Activated CD4-positive, CD25-positive, alpha-beta regulatory T cell treated with anti-CD3 and anti-CD28 coated beads, Interleukin-2, amount 50 U/mL, for 16 hours (primary cell): ENCODE measurements around the gene TMC4.
A peak's percentile ranks its signal among the peaks of the same experiment; 100 is the strongest.

Source experiments
- DNase-seq: peaks from one replicate; pipeline ENCODE4 v3.0.0-alpha.2; 2020; ENCODE audit warnings: low read depth, low spot score

Gene TMC4

GRCh38 chr19:54133312-54133956 is 39.5 kb downstream of the TMC4 start:
- no peak for DNase-seq

- DNase-seq: no peak
These were observed 43.4 kb downstream of the TMC4 start for GRCh38 chr19:54129617-54129996.

- DNase-seq: no peak
These were observed 44.0 kb downstream of the TMC4 start for GRCh38 chr19:54128796-54129616.

- no peak for DNase-seq
These were observed 44.6 kb downstream of the TMC4 start for GRCh38 chr19:54128441-54128725.

- no peak for DNase-seq
These were observed 45.1 kb downstream of the TMC4 start for GRCh38 chr19:54127688-54128440.

- no peak for DNase-seq
These were observed 47.2 kb downstream of the TMC4 start for GRCh38 chr19:54125713-54126112.

GRCh38 chr19:54124393-54124792 is 48.6 kb downstream of the TMC4 start:
- no peak for DNase-seq

- DNase-seq: no peak
These were observed 49.3 kb downstream of the TMC4 start for GRCh38 chr19:54123682-54124081.

- no peak for DNase-seq
These were observed 51.7 kb downstream of the TMC4 start for GRCh38 chr19:54121259-54121658.

- DNase-seq: peak; percentile 98
These were observed 57.6 kb downstream of the TMC4 start, which contains the start of the genes PRPF31 and TFPT for GRCh38 chr19:54115109-54116063. Gene PRPF31, plus strand, starts transcription at chr19:54115754. Its CDS starts 2,525 bp downstream, at chr19:54118279. Gene TFPT, minus strand, starts transcription at chr19:54115657. Its CDS starts 388 bp downstream, at chr19:54115269.

- DNase-seq: no peak
These were observed 58.4 kb downstream of the TMC4 start for GRCh38 chr19:54114340-54115108.
